ENCODE results near the gene CPSF6.
"Not testable (repeated sequence)": the region's sequence is repeated elsewhere in the genome, so short reads cannot be mapped to it uniquely, and the experiment has no call there.

CPSF6 gene

GRCh38 chr12:69313209-69313608 is 73.8 kb downstream of the CPSF6 start:
- DNase-seq (ENCODE audit: extremely low spot score), result no peak
- CTCF ChIA-PET, result no interaction called here
- no peak for TF ChIP-seq ELF4 (IDR thresholded peaks at IDR 0.05)
- no peak for TF ChIP-seq PKNOX1 (IDR thresholded peaks at IDR 0.05)
- TF ChIP-seq FOXA1 (IDR thresholded peaks at IDR 0.05), result no peak
- TF ChIP-seq SUZ12 (IDR thresholded peaks at IDR 0.05), result no peak
- no peak for TF ChIP-seq SP1 (IDR thresholded peaks at IDR 0.05)
- no peak for TF ChIP-seq FOXK2 (IDR thresholded peaks at IDR 0.05)
- no peak for TF ChIP-seq BHLHE40 (IDR thresholded peaks at IDR 0.05; ENCODE audit: borderline replicate concordance)
- no peak for TF ChIP-seq LEF1 (IDR thresholded peaks at IDR 0.05; ENCODE audit: borderline replicate concordance)
- no peak for TF ChIP-seq L3MBTL2 (conservative IDR thresholded peaks at IDR 0.05)
- no peak for TF ChIP-seq FOXM1 (IDR thresholded peaks at IDR 0.05; ENCODE audit: borderline replicate concordance)
- TF ChIP-seq NFRKB (IDR thresholded peaks at IDR 0.05), result no peak
- TF ChIP-seq HDGF (IDR thresholded peaks at IDR 0.05; ENCODE audit: borderline replicate concordance), result no peak
- no peak for TF ChIP-seq ZNF384 (IDR thresholded peaks at IDR 0.05)
- no peak for TF ChIP-seq CTBP1 (IDR thresholded peaks at IDR 0.05; ENCODE audit: borderline replicate concordance)
- no peak for TF ChIP-seq TARDBP (IDR thresholded peaks at IDR 0.05)
- TF ChIP-seq ARNT (IDR thresholded peaks at IDR 0.05), result no peak
- POLR2A ChIA-PET, result no interaction called here

- CTCF ChIA-PET; POLR2A ChIA-PET; DNase-seq (ENCODE audit: extremely low spot score): not testable (repeated sequence)
Observed at GRCh38 chr12:69316784-69317183, 77.4 kb downstream of the CPSF6 start.

- DNase-seq (ENCODE audit: extremely low spot score); CTCF ChIA-PET; POLR2A ChIA-PET: not testable (repeated sequence)
Observed at GRCh38 chr12:69317233-69317632, 77.9 kb downstream of the CPSF6 start.

GRCh38 chr12:69318225-69318624 is 78.9 kb downstream of the CPSF6 start:
- ChIA-PET CTCF (no interaction called here), POLR2A (no interaction called here)
- DNase-seq (ENCODE audit: extremely low spot score), result no peak
- TF ChIP-seq CTBP1 (IDR thresholded peaks at IDR 0.05; ENCODE audit: borderline replicate concordance), result no peak
- TF ChIP-seq TARDBP (IDR thresholded peaks at IDR 0.05), result no peak
- TF ChIP-seq FOXA1 (IDR thresholded peaks at IDR 0.05), result no peak
- TF ChIP-seq ELF4 (IDR thresholded peaks at IDR 0.05), result no peak
- no peak for TF ChIP-seq ARNT (IDR thresholded peaks at IDR 0.05)
- no peak for TF ChIP-seq L3MBTL2 (conservative IDR thresholded peaks at IDR 0.05)
- no peak for TF ChIP-seq BHLHE40 (IDR thresholded peaks at IDR 0.05; ENCODE audit: borderline replicate concordance)
- no peak for TF ChIP-seq SP1 (IDR thresholded peaks at IDR 0.05)
- no peak for TF ChIP-seq FOXK2 (IDR thresholded peaks at IDR 0.05)

GRCh38 chr12:69321351-69321750 is 82.0 kb downstream of the CPSF6 start:
- TF ChIP-seq ZNF384 (IDR thresholded peaks at IDR 0.05) (no peak), L3MBTL2 (conservative IDR thresholded peaks at IDR 0.05) (no peak), ARNT (IDR thresholded peaks at IDR 0.05) (no peak), FOXA1 (IDR thresholded peaks at IDR 0.05) (no peak), SP1 (IDR thresholded peaks at IDR 0.05) (no peak), SUZ12 (IDR thresholded peaks at IDR 0.05) (no peak), NFRKB (IDR thresholded peaks at IDR 0.05) (no peak), FOXM1 (IDR thresholded peaks at IDR 0.05; ENCODE audit: borderline replicate concordance) (no peak), LEF1 (IDR thresholded peaks at IDR 0.05; ENCODE audit: borderline replicate concordance) (no peak), FOXK2 (IDR thresholded peaks at IDR 0.05) (no peak), BHLHE40 (IDR thresholded peaks at IDR 0.05; ENCODE audit: borderline replicate concordance) (no peak)
- ChIA-PET CTCF (no interaction called here), POLR2A (no interaction called here)
- no peak for DNase-seq (ENCODE audit: extremely low spot score)
